Measurements from ENCODE around the gene S100A2. TPM values are rescaled to one million over a fixed set of nuclear protein-coding genes. Genes with fewer than 3 reads are reported as not detected.
"Not testable (repeated sequence)": the region's sequence is repeated elsewhere in the genome, so short reads cannot be mapped to it uniquely, and the experiment has no call there.

The S100A2 gene
- total RNA-seq, 1 donor from 2014 or later = 0.21 TPM

- intact Hi-C loops (cut with micrococcal nuclease) = no loop called here
- H3K4me1 Mint-ChIP-seq (ENCODE audit: low read depth) = peaks cover 16% of the 10 kb centered on the region
- H3K36me3 Mint-ChIP-seq (ENCODE audit: low read depth) = peaks cover 2% of the 10 kb centered on the region
- H3K4me3 Mint-ChIP-seq = no peak overlapping the region
- no peak for DNase-seq (ENCODE audit: low spot score)
- H3K27ac Mint-ChIP-seq = no peak overlapping the region
- H3K9me3 Mint-ChIP-seq = no peaks in the 10 kb centered on the region
- peaks cover 2% of the 10 kb centered on the region for H3K27me3 Mint-ChIP-seq (ENCODE audit: insufficient read depth)
These were observed 39.5 kb downstream of the S100A2 start for GRCh38 chr1:153526132-153526543.

GRCh38 chr1:153525088-153525728 is 40.4 kb downstream of the S100A2 start:
- DNase-seq (ENCODE audit: low spot score) = no peak
- peaks cover 2% of the 10 kb centered on the region for H3K36me3 Mint-ChIP-seq (ENCODE audit: low read depth)
- intact Hi-C loops (cut with micrococcal nuclease) = no loop called here
- peaks cover 2% of the 10 kb centered on the region for H3K27me3 Mint-ChIP-seq (ENCODE audit: insufficient read depth)
- peaks cover 6% of the 10 kb centered on the region for H3K4me1 Mint-ChIP-seq (ENCODE audit: low read depth)
- H3K9me3 Mint-ChIP-seq = no peaks in the 10 kb centered on the region
- H3K27ac Mint-ChIP-seq = no peak overlapping the region
- H3K4me3 Mint-ChIP-seq = no peak overlapping the region

GRCh38 chr1:153522353-153523048 is 43.1 kb downstream of the S100A2 start:
- H3K27me3 Mint-ChIP-seq (ENCODE audit: insufficient read depth); DNase-seq (ENCODE audit: low spot score); H3K9me3 Mint-ChIP-seq; intact Hi-C loops (cut with micrococcal nuclease); H3K36me3 Mint-ChIP-seq (ENCODE audit: low read depth); H3K4me1 Mint-ChIP-seq (ENCODE audit: low read depth); H3K27ac Mint-ChIP-seq; H3K4me3 Mint-ChIP-seq: not testable (repeated sequence)

GRCh38 chr1:153521808-153522207 is 43.8 kb downstream of the S100A2 start:
- intact Hi-C loops (cut with micrococcal nuclease); H3K9me3 Mint-ChIP-seq; H3K4me1 Mint-ChIP-seq (ENCODE audit: low read depth); H3K36me3 Mint-ChIP-seq (ENCODE audit: low read depth); H3K4me3 Mint-ChIP-seq; H3K27ac Mint-ChIP-seq; H3K27me3 Mint-ChIP-seq (ENCODE audit: insufficient read depth); DNase-seq (ENCODE audit: low spot score): not testable (repeated sequence)

- Mint-ChIP-seq H3K27me3 (ENCODE audit: insufficient read depth) (peaks cover 6% of the 10 kb centered on the region), H3K9me3 (no peaks in the 10 kb centered on the region), H3K27ac (no peak overlapping the region), H3K36me3 (ENCODE audit: low read depth) (no peaks in the 10 kb centered on the region), H3K4me3 (no peak overlapping the region), H3K4me1 (ENCODE audit: low read depth) (peaks cover 11% of the 10 kb centered on the region)
- intact Hi-C loops (cut with micrococcal nuclease) = no loop called here
- no peak for DNase-seq (ENCODE audit: low spot score)
These were observed 44.7 kb downstream of the S100A2 start for GRCh38 chr1:153520818-153521476.

- DNase-seq (ENCODE audit: low spot score); H3K9me3 Mint-ChIP-seq; intact Hi-C loops (cut with micrococcal nuclease); H3K27me3 Mint-ChIP-seq (ENCODE audit: insufficient read depth); H3K4me3 Mint-ChIP-seq; H3K36me3 Mint-ChIP-seq (ENCODE audit: low read depth): not testable (repeated sequence)
- Mint-ChIP-seq H3K4me1 (ENCODE audit: low read depth) (peaks cover 12% of the 10 kb centered on the region), H3K27ac (peak overlapping the region; percentile 30)
These were observed 45.4 kb downstream of the S100A2 start for GRCh38 chr1:153520137-153520691.

- intact Hi-C loops (cut with micrococcal nuclease) = no loop called here
- no peak overlapping the region for H3K4me3 Mint-ChIP-seq
These were observed 46.4 kb downstream of the S100A2 start for GRCh38 chr1:153519242-153519641.

GRCh38 chr1:153515504-153516394 is 49.9 kb downstream of the S100A2 start:
- Mint-ChIP-seq H3K27ac (no peak overlapping the region), H3K4me3 (no peak overlapping the region), H3K4me1 (ENCODE audit: low read depth) (peaks cover 24% of the 10 kb centered on the region), H3K27me3 (ENCODE audit: insufficient read depth) (peaks cover 6% of the 10 kb centered on the region), H3K36me3 (ENCODE audit: low read depth) (no peaks in the 10 kb centered on the region), H3K9me3 (no peaks in the 10 kb centered on the region)
- intact Hi-C loops (cut with micrococcal nuclease) = no loop called here
- DNase-seq (ENCODE audit: low spot score) = no peak

More at GRCh38 chr1:153519242-153519641, 46.4 kb downstream of the S100A2 start:
- no peak for DNase-seq (ENCODE audit: low spot score)
- peaks cover 8% of the 10 kb centered on the region for H3K27me3 Mint-ChIP-seq (ENCODE audit: insufficient read depth)
- H3K9me3 Mint-ChIP-seq = no peaks in the 10 kb centered on the region
- H3K36me3 Mint-ChIP-seq (ENCODE audit: low read depth) = no peaks in the 10 kb centered on the region
- H3K27ac Mint-ChIP-seq = no peak overlapping the region
- peaks cover 16% of the 10 kb centered on the region for H3K4me1 Mint-ChIP-seq (ENCODE audit: low read depth)

- Mint-ChIP-seq H3K27ac (no peak overlapping the region), H3K36me3 (ENCODE audit: low read depth) (no peaks in the 10 kb centered on the region), H3K9me3 (no peaks in the 10 kb centered on the region), H3K27me3 (ENCODE audit: insufficient read depth) (peaks cover 6% of the 10 kb centered on the region), H3K4me3 (no peak overlapping the region), H3K4me1 (ENCODE audit: low read depth) (peaks cover 26% of the 10 kb centered on the region)
- DNase-seq (ENCODE audit: low spot score) = no peak
- intact Hi-C loops (cut with micrococcal nuclease) = no loop called here
These were observed 52.0 kb downstream of the S100A2 start for GRCh38 chr1:153513666-153514065.

- H3K36me3 Mint-ChIP-seq (ENCODE audit: low read depth) = no peaks in the 10 kb centered on the region
- no peak for DNase-seq (ENCODE audit: low spot score)
- peaks cover 6% of the 10 kb centered on the region for H3K27me3 Mint-ChIP-seq (ENCODE audit: insufficient read depth)
- H3K4me1 Mint-ChIP-seq (ENCODE audit: low read depth) = peaks cover 26% of the 10 kb centered on the region
- no peak overlapping the region for H3K27ac Mint-ChIP-seq
- H3K4me3 Mint-ChIP-seq = no peak overlapping the region
- intact Hi-C loops (cut with micrococcal nuclease) = no loop called here
- H3K9me3 Mint-ChIP-seq = no peaks in the 10 kb centered on the region
These were observed 52.6 kb downstream of the S100A2 start for GRCh38 chr1:153513023-153513422.

Data from activated T-helper 1 cell treated with anti-CD3 and anti-CD28 coated beads, Interleukin-12 subunit alpha, Interleukin-12 subunit beta, Interleukin-2, Interleukin-4 antibody, amounts not matched to agents 30 ng/mL and 10 ng/mL and 1 ng/mL, durations not matched to agents 14 hours and 24 hours and 36 hours (primary cell).